ENCODE results near the gene CCDC136.

The CCDC136 gene

GRCh38 chr7:128791121-128791971 is at the start of gene CCDC136:
TSS of gene CCDC136 (plus strand) at chr7:128791968. CDS start at chr7:128792412, 444 bp downstream.
- Histone ChIP-seq H3K79me2 (no peaks in the 10 kb centered on the region), H3K36me3 (ENCODE audit: control insufficient read depth, insufficient read depth, low read length) (no peaks in the 10 kb centered on the region), H3K4me3 (ENCODE audit: low read depth, low read length) (peak within 1 kb of the TSS; percentile 65), H3K9ac (no peak within 1 kb of the TSS), H3K4me2 (ENCODE audit: low read length) (peak within 1 kb of the TSS; percentile 91), H2AFZ (peak within 1 kb of the TSS; percentile 95), H3K27me3 (ENCODE audit: control insufficient read depth, insufficient read depth, low read length) (no peaks in the 10 kb centered on the region), H3K9me3 (ENCODE audit: control insufficient read depth, low read length) (no peaks in the 10 kb centered on the region), H3K27ac (no peak within 1 kb of the TSS), H3K4me1 (peaks cover 7% of the 10 kb centered on the region)
- no peak for TF ChIP-seq CTCF (IDR thresholded peaks at IDR 0.05)

- H3K9me3 ChIP-seq (ENCODE audit: control insufficient read depth, low read length) = no peaks in the 10 kb centered on the region
- H3K4me2 ChIP-seq (ENCODE audit: low read length) = no peak overlapping the region
- no peaks in the 10 kb centered on the region for H3K36me3 ChIP-seq (ENCODE audit: control insufficient read depth, insufficient read depth, low read length)
- H3K27ac ChIP-seq = no peak overlapping the region
- no peak overlapping the region for H2AFZ ChIP-seq
- TF ChIP-seq CTCF (IDR thresholded peaks at IDR 0.05) = no peak
- H3K4me3 ChIP-seq (ENCODE audit: low read depth, low read length) = no peak overlapping the region
- no peak overlapping the region for H3K9ac ChIP-seq
- peaks cover 9% of the 10 kb centered on the region for H3K4me1 ChIP-seq
- H3K79me2 ChIP-seq = peaks cover 51% of the 10 kb centered on the region
- no peaks in the 10 kb centered on the region for H3K27me3 ChIP-seq (ENCODE audit: control insufficient read depth, insufficient read depth, low read length)
Observed at GRCh38 chr7:128742206-128742605, 49.6 kb upstream of the CCDC136 start.

- H3K27ac ChIP-seq = no peak overlapping the region
- peaks cover 9% of the 10 kb centered on the region for H3K4me1 ChIP-seq
- no peaks in the 10 kb centered on the region for H3K27me3 ChIP-seq (ENCODE audit: control insufficient read depth, insufficient read depth, low read length)
- no peak overlapping the region for H3K9ac ChIP-seq
- H3K36me3 ChIP-seq (ENCODE audit: control insufficient read depth, insufficient read depth, low read length) = no peaks in the 10 kb centered on the region
- TF ChIP-seq CTCF (IDR thresholded peaks at IDR 0.05) = no peak
- no peak overlapping the region for H3K4me3 ChIP-seq (ENCODE audit: low read depth, low read length)
- H2AFZ ChIP-seq = no peak overlapping the region
- H3K9me3 ChIP-seq (ENCODE audit: control insufficient read depth, low read length) = no peaks in the 10 kb centered on the region
- H3K4me2 ChIP-seq (ENCODE audit: low read length) = no peak overlapping the region
- peaks cover 51% of the 10 kb centered on the region for H3K79me2 ChIP-seq
Observed at GRCh38 chr7:128743112-128743772, 48.5 kb upstream of the CCDC136 start.

GRCh38 chr7:128744366-128744905 is 47.3 kb upstream of the CCDC136 start:
- H3K27ac ChIP-seq = no peak overlapping the region
- TF ChIP-seq CTCF (IDR thresholded peaks at IDR 0.05) = no peak
- peaks cover 9% of the 10 kb centered on the region for H3K4me1 ChIP-seq

More at GRCh38 chr7:128744366-128744905, 47.3 kb upstream of the CCDC136 start:
- Histone ChIP-seq H2AFZ (no peak overlapping the region), H3K4me2 (ENCODE audit: low read length) (no peak overlapping the region), H3K27me3 (ENCODE audit: control insufficient read depth, insufficient read depth, low read length) (no peaks in the 10 kb centered on the region), H3K79me2 (peaks cover 52% of the 10 kb centered on the region), H3K9ac (no peak overlapping the region), H3K9me3 (ENCODE audit: control insufficient read depth, low read length) (no peaks in the 10 kb centered on the region), H3K4me3 (ENCODE audit: low read depth, low read length) (no peak overlapping the region), H3K36me3 (ENCODE audit: control insufficient read depth, insufficient read depth, low read length) (no peaks in the 10 kb centered on the region)

All from parathyroid adenoma (tissue), 2 donors.